ENCODE measurements around the gene KIAA0513. TPM values are rescaled to one million over a fixed set of nuclear protein-coding genes. Genes with fewer than 3 reads are reported as not detected.

Gene KIAA0513
- total RNA-seq, 1 donor from 2014 or later, result 21.7 TPM

DNA sequence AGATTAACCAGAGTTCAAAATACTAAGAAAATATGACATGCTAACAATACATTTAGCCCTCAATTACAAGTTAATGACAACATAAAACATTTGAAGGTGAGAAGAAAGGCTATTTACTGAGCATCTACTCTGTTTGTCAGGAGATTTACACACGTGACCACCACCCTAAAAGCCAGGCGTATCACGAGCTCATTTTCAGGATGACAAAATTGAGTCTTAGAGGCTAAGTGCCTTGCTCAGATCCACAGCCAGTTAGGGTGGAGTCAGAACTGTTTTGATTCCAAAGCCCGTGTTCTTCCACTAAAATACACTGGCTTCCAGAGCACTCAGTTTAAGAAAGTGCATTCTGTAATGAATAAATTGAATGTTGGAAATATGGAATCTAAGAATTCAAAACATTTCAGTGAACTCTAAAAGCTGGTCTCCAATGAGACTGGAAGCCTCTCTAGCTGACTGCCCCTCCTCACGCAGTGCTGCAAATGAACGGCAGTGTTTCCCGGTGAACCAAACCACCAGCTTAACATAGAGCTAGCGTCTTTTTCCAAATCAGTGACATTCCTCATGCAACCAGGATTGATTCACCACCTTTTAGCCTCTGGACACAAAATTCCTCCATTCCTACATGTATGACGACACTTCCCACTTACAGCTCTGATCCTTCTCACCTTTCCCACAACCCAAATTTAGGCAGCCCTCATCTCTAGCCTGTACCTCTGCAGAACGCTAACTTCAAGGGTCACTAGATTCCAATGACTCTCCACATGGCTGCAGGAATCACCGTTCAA is 22.1 kb upstream of the KIAA0513 start:
- ATAC-seq (peak; percentile 28), DNase-seq (no peak)
- intact Hi-C loops (cut with DNase I), result no loop called here

DNA sequence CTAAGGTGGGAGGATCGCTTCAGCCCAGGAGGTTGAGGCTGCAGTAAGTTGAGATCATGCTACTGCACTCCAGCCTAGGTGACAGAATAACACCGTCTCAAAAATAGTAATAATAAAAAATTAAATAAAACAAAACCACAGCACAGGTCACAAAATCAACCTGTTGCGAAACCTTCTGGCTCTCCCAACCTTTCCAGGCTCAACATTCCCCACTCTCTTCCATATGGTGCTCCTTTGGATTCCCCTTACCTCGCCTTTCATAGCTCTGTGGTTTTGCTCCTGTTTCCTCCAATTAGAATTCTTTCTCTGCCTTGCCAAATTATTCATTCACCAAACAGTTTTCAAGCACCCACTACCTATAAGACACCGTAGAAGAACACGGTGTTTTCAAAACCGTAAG is 21.0 kb upstream of the KIAA0513 start:
- no peak overlapping the region for H3K27ac ChIP-seq

More for the DNA sequence above, 22.1 kb upstream of the KIAA0513 start:
- no peak overlapping the region for H3K4me3 ChIP-seq
- TF ChIP-seq, protein P1, sequence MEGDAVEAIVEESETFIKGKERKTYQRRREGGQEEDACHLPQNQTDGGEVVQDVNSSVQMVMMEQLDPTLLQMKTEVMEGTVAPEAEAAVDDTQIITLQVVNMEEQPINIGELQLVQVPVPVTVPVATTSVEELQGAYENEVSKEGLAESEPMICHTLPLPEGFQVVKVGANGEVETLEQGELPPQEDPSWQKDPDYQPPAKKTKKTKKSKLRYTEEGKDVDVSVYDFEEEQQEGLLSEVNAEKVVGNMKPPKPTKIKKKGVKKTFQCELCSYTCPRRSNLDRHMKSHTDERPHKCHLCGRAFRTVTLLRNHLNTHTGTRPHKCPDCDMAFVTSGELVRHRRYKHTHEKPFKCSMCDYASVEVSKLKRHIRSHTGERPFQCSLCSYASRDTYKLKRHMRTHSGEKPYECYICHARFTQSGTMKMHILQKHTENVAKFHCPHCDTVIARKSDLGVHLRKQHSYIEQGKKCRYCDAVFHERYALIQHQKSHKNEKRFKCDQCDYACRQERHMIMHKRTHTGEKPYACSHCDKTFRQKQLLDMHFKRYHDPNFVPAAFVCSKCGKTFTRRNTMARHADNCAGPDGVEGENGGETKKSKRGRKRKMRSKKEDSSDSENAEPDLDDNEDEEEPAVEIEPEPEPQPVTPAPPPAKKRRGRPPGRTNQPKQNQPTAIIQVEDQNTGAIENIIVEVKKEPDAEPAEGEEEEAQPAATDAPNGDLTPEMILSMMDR (IDR thresholded peaks at IDR 0.05), result no peak
- H3K36me3 ChIP-seq, result peaks cover 6% of the 10 kb centered on the region
- peak overlapping the region; percentile 71 for H3K27ac ChIP-seq
- no peaks in the 10 kb centered on the region for H3K27me3 ChIP-seq
- H3K9me3 ChIP-seq, result no peaks in the 10 kb centered on the region
- H3K4me1 ChIP-seq, result peaks cover 89% of the 10 kb centered on the region

GRCh38 chr16:85007496-85008214 is 19.9 kb upstream of the KIAA0513 start:
- no peak for DNase-seq
- Histone ChIP-seq H3K27ac (peak overlapping the region; percentile 25), H3K9me3 (no peaks in the 10 kb centered on the region), H3K36me3 (peaks cover 6% of the 10 kb centered on the region), H3K4me3 (no peak overlapping the region), H3K27me3 (no peaks in the 10 kb centered on the region), H3K4me1 (peaks cover 82% of the 10 kb centered on the region)
- ATAC-seq, result no peak
- TF ChIP-seq, protein P1 (IDR thresholded peaks at IDR 0.05), result no peak
- intact Hi-C loops (cut with DNase I), result no loop called here

More for the DNA sequence above, 21.0 kb upstream of the KIAA0513 start:
- Histone ChIP-seq H3K27me3 (no peaks in the 10 kb centered on the region), H3K9me3 (no peaks in the 10 kb centered on the region), H3K4me3 (no peak overlapping the region), H3K36me3 (peaks cover 6% of the 10 kb centered on the region), H3K4me1 (peaks cover 83% of the 10 kb centered on the region)
- no peak for ATAC-seq
- TF ChIP-seq, protein P1 (IDR thresholded peaks at IDR 0.05), result no peak
- intact Hi-C loops (cut with DNase I), result no loop called here
- no peak for DNase-seq

DNA sequence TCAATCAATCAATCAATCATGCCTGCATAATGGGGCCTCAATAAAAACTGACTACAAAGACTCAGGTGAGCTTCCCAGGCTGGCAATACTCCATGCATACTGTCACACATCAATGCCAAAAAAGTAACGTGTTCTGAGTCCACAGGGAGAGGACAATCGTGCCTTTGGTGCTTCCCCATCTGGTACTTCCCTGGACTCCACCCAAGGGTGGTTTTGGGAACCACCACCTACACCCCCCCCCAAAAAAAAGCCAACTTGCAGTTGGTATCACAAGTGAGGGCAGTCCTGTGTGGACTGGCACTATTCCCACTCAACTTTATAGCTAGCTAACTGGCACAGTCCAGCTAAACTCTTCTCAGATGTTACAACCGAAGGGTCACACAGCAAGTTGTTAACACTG is 19.3 kb upstream of the KIAA0513 start:
- peaks cover 6% of the 10 kb centered on the region for H3K36me3 ChIP-seq
- DNase-seq, result no peak
- no peaks in the 10 kb centered on the region for H3K9me3 ChIP-seq
- H3K27ac ChIP-seq, result no peak overlapping the region
- TF ChIP-seq, protein P1 (IDR thresholded peaks at IDR 0.05), result no peak
- no peaks in the 10 kb centered on the region for H3K27me3 ChIP-seq
- intact Hi-C loops (cut with DNase I), result no loop called here
- H3K4me1 ChIP-seq, result peaks cover 76% of the 10 kb centered on the region
- ATAC-seq, result no peak
- no peak overlapping the region for H3K4me3 ChIP-seq

GRCh38 chr16:85010446-85010930 is 17.1 kb upstream of the KIAA0513 start:
- intact Hi-C loops (cut with DNase I), result no loop called here
- Histone ChIP-seq H3K27ac (peak overlapping the region; percentile 99), H3K27me3 (no peaks in the 10 kb centered on the region), H3K36me3 (peaks cover 6% of the 10 kb centered on the region), H3K9me3 (no peaks in the 10 kb centered on the region), H3K4me3 (peak overlapping the region; percentile 83), H3K4me1 (peaks cover 55% of the 10 kb centered on the region)
- no peak for DNase-seq
- ATAC-seq, result no peak
- TF ChIP-seq, protein P1 (IDR thresholded peaks at IDR 0.05), result no peak

All from upper lobe of right lung (tissue), 1 donor.